ENCODE measurements around the gene OR56B4. TPM values are rescaled to one million over a fixed set of nuclear protein-coding genes. Genes with fewer than 3 reads are reported as not detected.

The OR56B4 gene
- total and polyA plus RNA-seq, 10 of the 15 experiments (the other 5 are each of a cell fraction or from before 2014, with no cell fraction given) = not detected

GRCh38 chr11:6083129-6083528 lies 24.4 kb upstream of the OR56B4 start:
- SMC1A ChIA-PET (ENCODE audit: uncharacterized antibody, unreplicated experiment) = no interaction called here
- Histone ChIP-seq H3K9ac (ENCODE audit: control insufficient read depth, insufficient read depth, low read length) (no peak overlapping the region), H3K36me3 (ENCODE audit: control insufficient read depth in 2 of 2, insufficient read depth in 2 of 2, low read length in 1 of 2) (no peaks in the 10 kb centered on the region), H2AFZ (ENCODE audit: control insufficient read depth, low read depth, low read length) (no peak overlapping the region), H4K20me1 (ENCODE audit: control insufficient read depth, insufficient read depth) (no peaks in the 10 kb centered on the region), H3K4me3 (no peak overlapping the region), H3K27ac (ENCODE audit: control insufficient read depth, insufficient read depth) (no peak overlapping the region), H3K4me1 (ENCODE audit: control insufficient read depth, insufficient read depth, low read length) (no peaks in the 10 kb centered on the region), H3K79me2 (ENCODE audit: control insufficient read depth, insufficient read depth, low read length) (no peaks in the 10 kb centered on the region), H3K27me3 (replicated peaks in 1 of 2; ENCODE audit: control insufficient read depth in 2 of 2, insufficient read depth in 2 of 2, low read length in 1 of 2) (no peaks in the 10 kb centered on the region), H3K9me3 (replicated peaks; ENCODE audit: control insufficient read depth, insufficient read depth, low read length) (no peaks in the 10 kb centered on the region), H3K4me2 (ENCODE audit: control insufficient read depth, insufficient read depth) (no peak overlapping the region)
- no TSS peak for BruUV-seq (replicated peaks)
- CTCF ChIA-PET = interaction anchor here (1.1 kb wide), 1 partner anchor 270 kb away, joined by 3 read pairs; no protein-coding TSS in a partner anchor
- WGBS (ENCODE audit: insufficient coverage, insufficient replicate concordance, low lambda C conversion rate, missing lambda C conversion rate) = 12% methylated on average over 2 of the region's 2 CpGs
- RAD21 ChIA-PET (ENCODE audit: unreplicated experiment) = no interaction called here
- POLR2A ChIA-PET = no interaction called here
- intact Hi-C loops (cut with micrococcal nuclease; ENCODE audit: unreplicated experiment) (no loop called here), in situ Hi-C loops (cut with MboI) (no loop called here)
- TF ChIP-seq BACH1 (IDR thresholded peaks at IDR 0.05; ENCODE audit: borderline replicate concordance) = no peak
- no peak for TF ChIP-seq JUNB (IDR thresholded peaks at IDR 0.05)
- TF ChIP-seq NR2C1 (IDR thresholded peaks at IDR 0.05) = no peak
- DNase-seq (ENCODE audit: low read depth, low spot score) = no peak
- no peak for ATAC-seq
- no peak for FAIRE-seq

- no peak overlapping the region for H3K4me2 ChIP-seq (ENCODE audit: control insufficient read depth, insufficient read depth)
- no peak for DNase-seq (ENCODE audit: low read depth, low spot score)
- H3K27me3 ChIP-seq (replicated peaks in 1 of 2; ENCODE audit: control insufficient read depth in 2 of 2, insufficient read depth in 2 of 2, low read length in 1 of 2) = no peaks in the 10 kb centered on the region
- no peak for FAIRE-seq
- ATAC-seq = no peak
- no peak overlapping the region for H3K27ac ChIP-seq (ENCODE audit: control insufficient read depth, insufficient read depth)
- H3K4me1 ChIP-seq (ENCODE audit: control insufficient read depth, insufficient read depth, low read length) = no peaks in the 10 kb centered on the region
- no TSS peak for BruUV-seq (replicated peaks)
- no peak overlapping the region for H3K9ac ChIP-seq (ENCODE audit: control insufficient read depth, insufficient read depth, low read length)
- TF ChIP-seq MTA2 (IDR thresholded peaks at IDR 0.05; ENCODE audit: low read depth) (no peak), POLR2AphosphoS5 (IDR thresholded peaks at IDR 0.05; ENCODE audit: low read length) (no peak), BHLHE40 (IDR thresholded peaks at IDR 0.05; ENCODE audit: borderline replicate concordance in 1 of 2, low read depth in 2 of 2, low read length in 1 of 2) (no peak), PBX3 (IDR thresholded peaks at IDR 0.05; ENCODE audit: insufficient replicate concordance, low read depth, low read length) (no peak), STAT1 (conservative IDR thresholded peaks at IDR 0.05) (no peak), IKZF1 (conservative IDR thresholded peaks at IDR 0.05) (no peak), TBL1XR1 (IDR thresholded peaks at IDR 0.05; ENCODE audit: low read depth, low read length) (no peak), RBBP5 (conservative IDR thresholded peaks at IDR 0.05) (no peak), EP300 (IDR thresholded peaks at IDR 0.05; ENCODE audit: borderline replicate concordance in 1 of 2, control insufficient read depth in 1 of 2, low read depth in 2 of 2, low read length in 2 of 2) (no peak)
- SMC1A ChIA-PET (ENCODE audit: uncharacterized antibody, unreplicated experiment) = no interaction called here
- WGBS (ENCODE audit: insufficient coverage, insufficient replicate concordance, low lambda C conversion rate, missing lambda C conversion rate) = 41% methylated on average over 3 of the region's 3 CpGs
- no peaks in the 10 kb centered on the region for H3K79me2 ChIP-seq (ENCODE audit: control insufficient read depth, insufficient read depth, low read length)
- CTCF ChIA-PET = no interaction called here
- no peaks in the 10 kb centered on the region for H4K20me1 ChIP-seq (ENCODE audit: control insufficient read depth, insufficient read depth)
- intact Hi-C loops (cut with micrococcal nuclease; ENCODE audit: unreplicated experiment) = no loop called here
- RAD21 ChIA-PET (ENCODE audit: unreplicated experiment) = no interaction called here
- H3K36me3 ChIP-seq (ENCODE audit: control insufficient read depth in 2 of 2, insufficient read depth in 2 of 2, low read length in 1 of 2) = no peaks in the 10 kb centered on the region
- no peaks in the 10 kb centered on the region for H3K9me3 ChIP-seq (replicated peaks; ENCODE audit: control insufficient read depth, insufficient read depth, low read length)
- no peak overlapping the region for H2AFZ ChIP-seq (ENCODE audit: control insufficient read depth, low read depth, low read length)
- in situ Hi-C loops (cut with MboI) = no loop called here
- H3K4me3 ChIP-seq = no peak overlapping the region
- POLR2A ChIA-PET = no interaction called here
These were observed 22.9 kb upstream of the OR56B4 start for GRCh38 chr11:6084587-6084986.
